K562 (cell line): Measurements from ENCODE around the gene AMDHD2. TPM values are rescaled to one million over a fixed set of nuclear protein-coding genes. Genes with fewer than 3 reads are reported as not detected.
A peak's percentile ranks its signal among the peaks of the same experiment; 100 is the strongest.

Experiments used
- E2F6 ChIP-seq, 2 experiments: IDR thresholded peaks; 2 replicates each; pipeline ENCODE4 v1.6.1; 2011; ENCODE audit warnings: borderline replicate concordance in 1 of 2, control low read depth in 1 of 2, low read depth in 1 of 2, low read length in 1 of 2, mild to moderate bottlenecking in 1 of 2, mixed read lengths in 1 of 2, moderate library complexity in 1 of 2; ENCODE audit not compliant: insufficient read depth in 1 of 2, insufficient read length in 1 of 2, poor library complexity in 1 of 2, severe bottlenecking in 1 of 2; ENCODE audit errors: extremely low read depth in 1 of 2
- NFIC ChIP-seq: fragments of 450-650 bp; IDR thresholded peaks from 2 replicates; pipeline ENCODE4 v1.6.1; 2017; ENCODE audit warnings: mild to moderate bottlenecking, inconsistent platforms
- PCBP2 ChIP-seq: fragments of 200-400 bp; formaldehyde crosslinking; IDR thresholded peaks from 2 replicates; pipeline ENCODE4 v1.6.1; 2018; ENCODE audit warnings: low read length, low read depth, mild to moderate bottlenecking, moderate library complexity; ENCODE audit not compliant: poor library complexity, severe bottlenecking
- PHF8 ChIP-seq: fragments of 200-600 bp; sonication (generic); IDR thresholded peaks from 2 replicates; pipeline ENCODE4 v1.6.1; 2012; ENCODE audit warnings: mixed run types, mild to moderate bottlenecking, inconsistent platforms, low read length, moderate library complexity, borderline replicate concordance
- RERE ChIP-seq: sonication (generic); formaldehyde crosslinking; IDR thresholded peaks from 2 replicates; pipeline ENCODE4 v1.8.0; 2023; ENCODE audit warnings: missing genetic modification reagents, mild to moderate bottlenecking, borderline replicate concordance
- THRAP3 ChIP-seq: fragments of 450-650 bp; IDR thresholded peaks from 2 replicates; pipeline ENCODE4 v1.6.1; 2016; ENCODE audit warnings: mild to moderate bottlenecking, inconsistent platforms, borderline replicate concordance
- ZFP91 ChIP-seq: sonication (generic); formaldehyde crosslinking; IDR thresholded peaks from 2 replicates; pipeline ENCODE4 v1.8.0; 2022; ENCODE audit warnings: mild to moderate bottlenecking, missing genetic modification reagents
- ZNF263 ChIP-seq: sonication (generic); formaldehyde crosslinking; IDR thresholded peaks from 2 replicates; pipeline ENCODE4 v1.8.0; 2022; ENCODE audit warnings: mild to moderate bottlenecking, missing genetic modification reagents, borderline replicate concordance
- polyA plus RNA-seq, 8 experiments: library from polyadenylated mRNA; depleted of rRNA in 4 of 8; stranded (reverse) in 5 of 8; unstranded in 3 of 8; fragments of >200 nt; fragmentation: Nextera tagmentation in 2 of 8; fragmentation: Illumina TruSeq in 1 of 8; extraction: Ambion mirVana in 2 of 8; extraction: Trizol in 1 of 8; gene quantifications; 2 replicates each; pipeline versions ENCODE4 v1.2.1 to v1.2.3, GENCODE V29; 2011 to 2014; ENCODE audit warnings: inconsistent platforms in 1 of 8, missing spikeins in 1 of 8
- total RNA-seq, 7 experiments: library from RNA; depleted of rRNA in 6 of 7; stranded (reverse); fragments of >200 nt in 6 of 7; fragmentation: Illumina TruSeq in 2 of 7; extraction: Trizol in 2 of 7; gene quantifications; 2 replicates each; pipeline versions ENCODE4 v1.2.1 to v1.2.3, GENCODE V29; 2011 to 2021; ENCODE audit warnings: low replicate concordance in 1 of 7

AMDHD2 gene
- total and polyA plus RNA-seq, 9 of the 15 experiments (the other 6 are each of a cell fraction or from before 2014, with no cell fraction given), result 0.38 to 56.9 (median 18.3) TPM; not detected in 1

- no peak for TF ChIP-seq E2F6 (IDR thresholded peaks at IDR 0.05; ENCODE audit: borderline replicate concordance in 1 of 2, extremely low read depth in 1 of 2, insufficient read depth in 1 of 2, insufficient read length in 1 of 2, low read depth in 1 of 2, low read length in 1 of 2, poor library complexity in 1 of 2, severe bottlenecking in 1 of 2)
- no peak for TF ChIP-seq THRAP3
- peak; percentile 67 for TF ChIP-seq NFIC
- TF ChIP-seq PCBP2, result no peak
- no peak for TF ChIP-seq ZFP91 (CRISPR knock-in tag)
- peak; percentile 47; the same call in 1 of the 2 replicates for TF ChIP-seq ZNF263 (CRISPR knock-in tag)
- TF ChIP-seq PHF8, result peak; percentile 33; the same call in 1 of the 2 replicates
- TF ChIP-seq RERE (CRISPR knock-in tag), result 0 out of 2 replicates have a peak, but pooled peaks have one; percentile 76
These were observed 12.4 kb downstream of the AMDHD2 start (continued) for GRCh38 chr16:2532494-2533141.
